HUES64 (cell line): Measurements from ENCODE around the gene RIN3.

Source experiments
- H3K27ac ChIP-seq: 2 replicates; pipeline ENCODE4 v1.7.0; 2013; ENCODE audit warnings: low read depth, low read length, inconsistent platforms
- H3K27me3 ChIP-seq: 2 replicates; pipeline ENCODE4 v1.6.1; 2013; ENCODE audit warnings: mild to moderate bottlenecking, low read length; ENCODE audit not compliant: insufficient read depth
- H3K36me3 ChIP-seq: 2 replicates; pipeline ENCODE4 v1.6.1; 2013; ENCODE audit warnings: mild to moderate bottlenecking, low read length; ENCODE audit not compliant: insufficient read depth
- H3K4me1 ChIP-seq: 2 replicates; pipeline ENCODE4 v1.6.1; 2013; ENCODE audit warnings: mild to moderate bottlenecking, low read length, moderate library complexity; ENCODE audit not compliant: insufficient read depth
- H3K4me3 ChIP-seq: 2 replicates; pipeline ENCODE4 v1.5.1; 2013; ENCODE audit warnings: mild to moderate bottlenecking, low read length, moderate library complexity
- H3K9ac ChIP-seq: 2 replicates; pipeline ENCODE4 v1.6.1; 2013; ENCODE audit warnings: mild to moderate bottlenecking, low read depth, low read length
- H3K9me3 ChIP-seq: 2 replicates; pipeline ENCODE4 v1.6.1; 2013; ENCODE audit warnings: low read depth, low read length; ENCODE audit not compliant: insufficient read depth
- WGBS: fragments of 150-250, 120-280 bp; methylation state at CpG from one replicate; pipeline ENCODE4 v1.1.7; 2013; ENCODE audit warnings: missing lambda C conversion rate; 5-methylcytosine and 5-hydroxymethylcytosine counted together

The RIN3 gene

GRCh38 chr14:92473261-92473968, 40.2 kb upstream of the RIN3 start:
- Histone ChIP-seq H3K27ac (no peak overlapping the region), H3K4me3 (no peak overlapping the region), H3K4me1 (peaks cover 20% of the 10 kb centered on the region), H3K27me3 (no peaks in the 10 kb centered on the region), H3K9ac (no peak overlapping the region), H3K9me3 (peaks cover 5% of the 10 kb centered on the region; the same call in 1 of the 2 replicates), H3K36me3 (no peaks in the 10 kb centered on the region)
- 88% methylated on average over 9 of the region's 9 CpGs for WGBS

- 94% methylated on average over 3 of the region's 3 CpGs for WGBS
Measured at GRCh38 chr14:92473969-92474535, 39.5 kb upstream of the RIN3 start.

GRCh38 chr14:92475037-92475436, 38.5 kb upstream of the RIN3 start:
- Histone ChIP-seq H3K9me3 (no peaks in the 10 kb centered on the region), H3K36me3 (no peaks in the 10 kb centered on the region), H3K4me3 (no peak overlapping the region), H3K27ac (no peak overlapping the region), H3K9ac (no peak overlapping the region), H3K4me1 (peaks cover 20% of the 10 kb centered on the region), H3K27me3 (no peaks in the 10 kb centered on the region)
- WGBS, result 93% methylated on average over 1 of the region's 1 CpG

More at GRCh38 chr14:92473969-92474535, 39.5 kb upstream of the RIN3 start:
- peaks cover 5% of the 10 kb centered on the region; the same call in 1 of the 2 replicates for H3K9me3 ChIP-seq
- peaks cover 20% of the 10 kb centered on the region for H3K4me1 ChIP-seq
- H3K36me3 ChIP-seq, result no peaks in the 10 kb centered on the region
- H3K4me3 ChIP-seq, result no peak overlapping the region
- H3K27ac ChIP-seq, result no peak overlapping the region
- no peak overlapping the region for H3K9ac ChIP-seq
- H3K27me3 ChIP-seq, result no peaks in the 10 kb centered on the region

- H3K4me3 ChIP-seq, result no peak overlapping the region
- H3K36me3 ChIP-seq, result no peaks in the 10 kb centered on the region
- H3K4me1 ChIP-seq, result peaks cover 15% of the 10 kb centered on the region
- no peak overlapping the region for H3K9ac ChIP-seq
- 92% methylated on average over 14 of the region's 14 CpGs for WGBS
- no peak overlapping the region for H3K27ac ChIP-seq
- no peaks in the 10 kb centered on the region for H3K27me3 ChIP-seq
- no peaks in the 10 kb centered on the region for H3K9me3 ChIP-seq
Measured at GRCh38 chr14:92475451-92476187, 38.0 kb upstream of the RIN3 start.

GRCh38 chr14:92480856-92481255, 32.7 kb upstream of the RIN3 start:
- H3K27ac ChIP-seq, result no peak overlapping the region
- no peak overlapping the region for H3K9ac ChIP-seq
- 87% methylated on average over 3 of the region's 3 CpGs for WGBS
- no peaks in the 10 kb centered on the region for H3K4me1 ChIP-seq
- H3K36me3 ChIP-seq, result no peaks in the 10 kb centered on the region
- H3K4me3 ChIP-seq, result no peak overlapping the region
- no peaks in the 10 kb centered on the region for H3K27me3 ChIP-seq
- H3K9me3 ChIP-seq, result no peaks in the 10 kb centered on the region

GRCh38 chr14:92481386-92481785, 32.2 kb upstream of the RIN3 start:
- Histone ChIP-seq H3K9me3 (no peaks in the 10 kb centered on the region), H3K9ac (no peak overlapping the region), H3K4me3 (no peak overlapping the region), H3K27ac (no peak overlapping the region), H3K36me3 (no peaks in the 10 kb centered on the region), H3K27me3 (no peaks in the 10 kb centered on the region), H3K4me1 (no peaks in the 10 kb centered on the region)
- 71% methylated on average over 1 of the region's 1 CpG for WGBS

- no peaks in the 10 kb centered on the region for H3K27me3 ChIP-seq
- no peaks in the 10 kb centered on the region for H3K9me3 ChIP-seq
- H3K9ac ChIP-seq, result no peak overlapping the region
- H3K36me3 ChIP-seq, result no peaks in the 10 kb centered on the region
- H3K4me1 ChIP-seq, result no peaks in the 10 kb centered on the region
- H3K27ac ChIP-seq, result no peak overlapping the region
- WGBS, result 100% methylated on average over 1 of the region's 1 CpG
- H3K4me3 ChIP-seq, result no peak overlapping the region
Measured at GRCh38 chr14:92481811-92482555, 31.6 kb upstream of the RIN3 start.

GRCh38 chr14:92482621-92483319, 30.8 kb upstream of the RIN3 start:
- WGBS, result 95% methylated on average over 9 of the region's 9 CpGs
- H3K27ac ChIP-seq, result no peak overlapping the region
- H3K9me3 ChIP-seq, result no peaks in the 10 kb centered on the region
- H3K9ac ChIP-seq, result no peak overlapping the region
- H3K27me3 ChIP-seq, result no peaks in the 10 kb centered on the region
- no peaks in the 10 kb centered on the region for H3K36me3 ChIP-seq
- H3K4me1 ChIP-seq, result peaks cover 5% of the 10 kb centered on the region
- no peak overlapping the region for H3K4me3 ChIP-seq

- Histone ChIP-seq H3K4me1 (peaks cover 5% of the 10 kb centered on the region), H3K4me3 (no peak overlapping the region), H3K27ac (no peak overlapping the region), H3K27me3 (no peaks in the 10 kb centered on the region), H3K9ac (no peak overlapping the region), H3K36me3 (no peaks in the 10 kb centered on the region), H3K9me3 (no peaks in the 10 kb centered on the region)
- 90% methylated on average over 7 of the region's 7 CpGs for WGBS
Measured at GRCh38 chr14:92484132-92484823, 29.3 kb upstream of the RIN3 start.

- no peaks in the 10 kb centered on the region for H3K36me3 ChIP-seq
- H3K27ac ChIP-seq, result no peak overlapping the region
- no peak overlapping the region for H3K4me3 ChIP-seq
- H3K9me3 ChIP-seq, result no peaks in the 10 kb centered on the region
- H3K9ac ChIP-seq, result no peak overlapping the region
- H3K4me1 ChIP-seq, result peaks cover 5% of the 10 kb centered on the region
- H3K27me3 ChIP-seq, result no peaks in the 10 kb centered on the region
- 94% methylated on average over 4 of the region's 4 CpGs for WGBS
Measured at GRCh38 chr14:92486881-92487280, 26.7 kb upstream of the RIN3 start.
